Measurements from ENCODE around the gene IL3.
A peak's percentile ranks its signal among the peaks of the same experiment; 100 is the strongest.

The IL3 gene

DNA sequence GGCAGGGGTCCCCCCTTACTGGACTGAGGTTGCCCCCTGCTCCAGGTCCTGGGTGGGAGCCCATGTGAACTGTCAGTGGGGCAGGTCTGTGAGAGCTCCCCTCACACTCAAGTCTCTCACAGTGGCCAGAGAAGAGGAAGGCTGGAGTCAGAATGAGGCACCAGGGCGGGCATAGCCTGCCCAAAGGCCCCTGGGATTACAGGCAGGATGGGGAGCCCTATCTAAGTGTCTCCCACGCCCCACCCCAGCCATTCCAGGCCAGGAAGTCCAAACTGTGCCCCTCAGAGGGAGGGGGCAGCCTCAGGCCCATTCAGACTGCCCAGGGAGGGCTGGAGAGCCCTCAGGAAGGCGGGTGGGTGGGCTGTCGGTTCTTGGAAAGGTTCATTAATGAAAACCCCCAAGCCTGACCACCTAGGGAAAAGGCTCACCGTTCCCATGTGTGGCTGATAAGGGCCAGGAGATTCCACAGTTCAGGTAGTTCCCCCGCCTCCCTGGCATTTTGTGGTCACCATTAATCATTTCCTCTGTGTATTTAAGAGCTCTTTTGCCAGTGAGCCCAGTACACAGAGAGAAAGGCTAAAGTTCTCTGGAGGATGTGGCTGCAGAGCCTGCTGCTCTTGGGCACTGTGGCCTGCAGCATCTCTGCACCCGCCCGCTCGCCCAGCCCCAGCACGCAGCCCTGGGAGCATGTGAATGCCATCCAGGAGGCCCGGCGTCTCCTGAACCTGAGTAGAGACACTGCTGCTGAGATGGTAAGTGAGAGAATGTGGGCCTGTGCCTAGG is 13.0 kb downstream of the IL3 start, which contains the start of gene CSF2:
CSF2 (plus strand) TSS at position 559 of the 783 bp plus-strand sequence; CDS start at position 594, 35 bp downstream.
- DNase-seq (ENCODE audit: low read depth): peak; percentile 42

DNA sequence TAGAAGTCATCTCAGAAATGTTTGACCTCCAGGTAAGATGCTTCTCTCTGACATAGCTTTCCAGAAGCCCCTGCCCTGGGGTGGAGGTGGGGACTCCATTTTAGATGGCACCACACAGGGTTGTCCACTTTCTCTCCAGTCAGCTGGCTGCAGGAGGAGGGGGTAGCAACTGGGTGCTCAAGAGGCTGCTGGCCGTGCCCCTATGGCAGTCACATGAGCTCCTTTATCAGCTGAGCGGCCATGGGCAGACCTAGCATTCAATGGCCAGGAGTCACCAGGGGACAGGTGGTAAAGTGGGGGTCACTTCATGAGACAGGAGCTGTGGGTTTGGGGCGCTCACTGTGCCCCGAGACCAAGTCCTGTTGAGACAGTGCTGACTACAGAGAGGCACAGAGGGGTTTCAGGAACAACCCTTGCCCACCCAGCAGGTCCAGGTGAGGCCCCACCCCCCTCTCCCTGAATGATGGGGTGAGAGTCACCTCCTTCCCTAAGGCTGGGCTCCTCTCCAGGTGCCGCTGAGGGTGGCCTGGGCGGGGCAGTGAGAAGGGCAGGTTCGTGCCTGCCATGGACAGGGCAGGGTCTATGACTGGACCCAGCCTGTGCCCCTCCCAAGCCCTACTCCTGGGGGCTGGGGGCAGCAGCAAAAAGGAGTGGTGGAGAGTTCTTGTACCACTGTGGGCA is 13.8 kb downstream of the IL3 start:
- DNase-seq (ENCODE audit: low read depth): no peak

DNA sequence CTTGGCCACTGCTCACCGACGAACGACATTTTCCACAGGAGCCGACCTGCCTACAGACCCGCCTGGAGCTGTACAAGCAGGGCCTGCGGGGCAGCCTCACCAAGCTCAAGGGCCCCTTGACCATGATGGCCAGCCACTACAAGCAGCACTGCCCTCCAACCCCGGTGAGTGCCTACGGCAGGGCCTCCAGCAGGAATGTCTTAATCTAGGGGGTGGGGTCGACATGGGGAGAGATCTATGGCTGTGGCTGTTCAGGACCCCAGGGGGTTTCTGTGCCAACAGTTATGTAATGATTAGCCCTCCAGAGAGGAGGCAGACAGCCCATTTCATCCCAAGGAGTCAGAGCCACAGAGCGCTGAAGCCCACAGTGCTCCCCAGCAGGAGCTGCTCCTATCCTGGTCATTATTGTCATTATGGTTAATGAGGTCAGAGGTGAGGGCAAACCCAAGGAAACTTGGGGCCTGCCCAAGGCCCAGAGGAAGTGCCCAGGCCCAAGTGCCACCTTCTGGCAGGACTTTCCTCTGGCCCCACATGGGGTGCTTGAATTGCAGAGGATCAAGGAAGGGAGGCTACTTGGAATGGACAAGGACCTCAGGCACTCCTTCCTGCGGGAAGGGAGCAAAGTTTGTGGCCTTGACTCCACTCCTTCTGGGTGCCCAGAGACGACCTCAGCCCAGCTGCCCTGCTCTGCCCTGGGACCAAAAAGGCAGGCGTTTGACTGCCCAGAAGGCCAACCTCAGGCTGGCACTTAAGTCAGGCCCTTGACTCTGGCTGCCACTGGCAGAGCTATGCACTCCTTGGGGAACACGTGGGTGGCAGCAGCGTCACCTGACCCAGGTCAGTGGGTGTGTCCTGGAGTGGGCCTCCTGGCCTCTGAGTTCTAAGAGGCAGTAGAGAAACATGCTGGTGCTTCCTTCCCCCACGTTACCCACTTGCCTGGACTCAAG is 14.6 kb downstream of the IL3 start:
- DNase-seq (ENCODE audit: low read depth): no peak

DNA sequence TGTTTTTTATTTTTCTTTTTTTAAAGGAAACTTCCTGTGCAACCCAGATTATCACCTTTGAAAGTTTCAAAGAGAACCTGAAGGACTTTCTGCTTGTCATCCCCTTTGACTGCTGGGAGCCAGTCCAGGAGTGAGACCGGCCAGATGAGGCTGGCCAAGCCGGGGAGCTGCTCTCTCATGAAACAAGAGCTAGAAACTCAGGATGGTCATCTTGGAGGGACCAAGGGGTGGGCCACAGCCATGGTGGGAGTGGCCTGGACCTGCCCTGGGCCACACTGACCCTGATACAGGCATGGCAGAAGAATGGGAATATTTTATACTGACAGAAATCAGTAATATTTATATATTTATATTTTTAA is 15.2 kb downstream of the IL3 start:
- no peak for DNase-seq (ENCODE audit: low read depth)

DNA sequence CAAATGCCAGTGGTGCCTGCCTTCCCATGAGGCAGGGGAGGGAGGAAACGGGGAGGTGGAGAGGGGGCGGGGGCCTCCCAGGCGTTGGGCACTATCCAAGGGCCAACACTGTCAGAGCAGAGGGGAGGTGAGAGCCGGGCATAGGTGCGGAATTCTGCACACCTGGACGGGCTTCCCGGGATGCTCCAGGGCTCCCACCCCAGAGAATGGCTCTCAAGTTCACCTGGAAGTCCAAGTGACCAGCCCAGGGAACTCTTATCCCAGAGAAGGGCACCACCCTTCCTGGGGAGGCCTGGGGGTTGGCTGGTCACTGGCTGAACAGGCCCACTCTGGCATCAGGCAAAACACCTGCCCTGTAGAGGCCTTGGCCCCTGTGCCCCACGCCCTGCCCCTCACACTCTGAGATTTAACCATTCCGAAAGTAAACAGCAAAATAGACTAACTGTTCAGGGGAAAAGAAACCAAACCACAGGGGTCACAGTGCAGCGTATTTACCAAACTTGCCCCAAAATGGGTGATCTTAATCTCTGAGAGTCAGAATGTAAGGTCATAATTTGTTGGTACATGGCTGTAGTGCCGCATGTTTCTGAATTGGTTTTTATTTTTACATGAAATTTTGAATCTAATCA is 15.9 kb downstream of the IL3 start:
- no peak for DNase-seq (ENCODE audit: low read depth)

DNA sequence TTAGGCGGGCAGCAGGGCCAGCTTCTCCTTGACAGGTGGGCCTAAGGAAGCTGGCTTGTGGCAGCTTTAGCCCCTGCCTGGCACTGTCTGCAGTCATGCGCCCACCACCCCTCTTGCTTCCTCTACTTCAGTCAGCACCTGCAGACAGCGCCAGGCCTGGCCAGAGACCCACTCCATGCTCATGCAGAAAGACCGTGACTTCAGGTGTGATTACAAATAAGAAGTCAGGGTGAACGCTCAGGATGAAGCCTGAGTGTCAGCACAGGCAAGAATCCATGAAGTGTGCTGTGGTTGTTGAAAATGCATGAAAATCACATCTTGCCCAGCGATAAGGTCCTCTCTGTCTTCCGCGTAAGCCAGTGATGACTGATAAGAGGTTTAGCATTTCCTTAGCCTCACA is 16.5 kb downstream of the IL3 start:
- DNase-seq (ENCODE audit: low read depth): no peak

DNA sequence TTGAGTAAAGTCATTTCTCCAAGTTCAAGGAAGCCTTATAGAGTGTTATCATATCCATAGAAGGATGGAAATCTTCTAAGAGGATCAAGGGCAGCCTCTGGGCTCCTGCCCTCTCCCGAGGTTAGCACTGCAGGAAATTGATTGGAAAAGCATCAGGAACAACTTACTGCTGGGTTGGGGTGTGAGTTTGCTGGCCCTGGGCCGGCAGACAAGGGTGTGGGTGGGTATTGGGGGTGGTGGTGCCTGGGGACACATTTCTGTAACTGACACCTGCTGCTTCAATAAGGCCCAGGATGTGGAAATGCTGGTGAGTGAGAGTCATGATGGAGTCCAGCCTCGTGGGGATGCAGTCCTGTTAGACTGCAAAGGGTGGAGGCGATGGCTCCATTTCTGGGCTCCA is 18.6 kb downstream of the IL3 start:
- DNase-seq (ENCODE audit: low read depth): no peak

DNA sequence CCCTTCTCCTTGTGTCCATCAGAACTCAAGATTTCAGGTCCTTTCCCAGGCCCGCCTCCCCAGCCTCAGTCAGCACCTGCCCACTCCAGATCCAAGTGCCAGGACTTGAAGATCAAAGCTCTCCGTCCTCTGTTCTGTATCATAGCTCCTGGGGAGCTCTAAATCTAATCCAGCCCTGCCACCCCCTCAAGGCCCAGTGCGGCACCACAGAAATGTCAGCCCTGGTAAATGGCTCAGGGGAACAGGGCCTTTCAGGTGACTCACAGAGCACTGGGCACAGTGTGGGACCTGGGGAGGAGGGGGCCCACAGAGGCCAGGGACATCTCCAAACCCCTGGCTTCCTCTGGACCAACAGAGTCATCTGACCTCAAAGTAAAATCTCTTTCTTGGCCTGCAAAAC is 19.2 kb downstream of the IL3 start:
- DNase-seq (ENCODE audit: low read depth): no peak

DNA sequence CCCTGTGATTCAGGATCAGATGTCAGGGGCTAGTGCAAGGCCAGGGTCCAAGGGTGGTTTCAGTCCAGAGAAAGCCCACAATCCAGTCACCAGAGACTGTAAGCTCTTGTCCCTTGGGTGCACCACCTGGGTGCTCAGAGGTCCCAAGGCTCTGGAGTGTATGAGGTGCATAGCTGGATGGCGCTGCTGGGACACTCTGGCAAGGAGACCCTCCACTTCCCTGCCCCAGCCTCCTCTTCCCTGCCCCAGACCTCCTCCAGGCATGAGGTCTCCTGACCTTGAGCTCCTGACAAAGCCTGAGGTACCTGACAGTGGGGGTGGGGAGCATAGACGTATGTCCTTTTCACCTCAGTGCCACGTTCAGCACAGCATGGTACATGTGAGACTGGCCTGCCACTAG is 20.1 kb downstream of the IL3 start:
- no peak for DNase-seq (ENCODE audit: low read depth)

DNA sequence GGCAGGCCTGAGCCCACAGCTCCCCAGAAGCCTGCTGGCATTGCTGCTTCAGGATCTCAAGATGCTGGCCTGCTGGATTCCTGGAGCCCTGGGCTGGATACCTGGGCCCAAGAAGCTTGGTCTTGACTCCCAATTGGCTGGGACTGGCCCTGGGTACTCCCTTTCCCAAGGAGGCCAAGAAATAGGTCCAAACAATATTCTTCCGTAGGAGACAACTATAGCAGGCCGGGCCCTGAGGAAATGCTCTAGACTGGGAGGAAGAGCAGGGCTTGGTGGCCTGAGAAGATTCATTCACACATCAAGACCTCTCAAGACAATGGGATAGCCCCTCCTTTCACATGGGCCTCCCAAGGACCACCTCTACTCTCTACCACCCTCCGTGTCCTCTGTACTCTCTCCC is 21.0 kb downstream of the IL3 start:
- DNase-seq (ENCODE audit: low read depth): no peak

DNA sequence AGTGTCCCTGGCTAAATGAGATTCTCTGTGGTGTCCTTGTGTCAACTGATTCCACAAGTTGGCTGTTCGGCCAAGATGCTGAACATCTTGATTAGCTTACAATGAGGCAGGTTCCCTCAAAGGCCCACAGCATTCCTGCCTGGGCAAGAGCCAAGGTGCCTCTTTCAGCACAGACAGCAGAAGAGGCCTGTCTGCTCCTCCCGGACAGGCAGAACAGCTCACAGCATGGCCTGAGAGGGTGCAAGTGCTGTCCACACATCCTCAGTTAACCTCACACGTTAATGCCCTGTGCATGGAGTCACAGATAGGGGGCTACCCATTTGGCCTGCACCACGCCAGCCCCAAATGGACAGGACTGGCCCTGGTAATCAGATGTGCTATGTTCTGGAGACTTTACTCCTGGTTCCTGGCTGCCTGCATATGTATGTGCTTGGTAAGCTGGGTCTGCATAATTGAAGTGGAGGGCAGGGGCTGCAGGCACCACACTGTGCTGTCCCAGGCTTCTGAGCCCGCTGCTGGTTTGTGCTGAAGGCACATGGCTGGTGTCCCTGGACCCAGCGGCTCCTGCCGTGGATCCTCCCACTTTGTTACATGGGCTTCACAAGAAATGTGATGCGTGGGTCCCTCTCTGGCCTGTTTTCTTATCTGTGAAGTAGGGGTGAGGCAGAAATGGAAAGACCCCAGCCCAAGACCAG is 22.0 kb downstream of the IL3 start:
- no peak for DNase-seq (ENCODE audit: low read depth)

DNA sequence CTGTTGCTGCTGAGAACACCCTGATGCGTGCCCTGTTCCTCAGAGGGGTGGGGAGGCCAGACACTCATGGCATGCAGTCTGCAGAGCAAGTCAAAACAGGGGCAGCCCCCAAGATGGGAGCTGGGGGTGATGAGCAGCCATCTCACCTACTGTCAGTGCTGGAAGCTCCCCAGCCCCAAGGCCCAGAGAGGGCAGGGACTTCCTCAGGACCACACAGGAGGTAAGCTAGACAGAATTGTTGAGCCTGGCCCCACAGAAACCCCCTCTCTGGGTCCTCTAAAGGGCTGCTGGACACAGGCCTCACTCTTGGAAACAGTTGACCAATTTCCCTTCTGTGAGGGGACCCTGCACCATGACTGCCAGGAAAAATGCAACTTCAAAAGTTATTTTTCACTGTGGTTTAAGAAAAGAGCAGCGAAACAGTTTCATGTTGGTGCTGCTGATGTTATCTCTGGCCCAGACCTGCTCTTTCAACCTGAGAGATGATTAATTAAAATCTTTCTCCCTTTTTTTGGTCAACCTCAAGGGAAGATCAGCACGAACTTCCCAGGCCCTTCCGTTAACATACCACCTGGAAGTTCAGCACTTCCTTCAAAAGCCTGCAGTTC is 22.7 kb downstream of the IL3 start:
- DNase-seq (ENCODE audit: low read depth): no peak

DNA sequence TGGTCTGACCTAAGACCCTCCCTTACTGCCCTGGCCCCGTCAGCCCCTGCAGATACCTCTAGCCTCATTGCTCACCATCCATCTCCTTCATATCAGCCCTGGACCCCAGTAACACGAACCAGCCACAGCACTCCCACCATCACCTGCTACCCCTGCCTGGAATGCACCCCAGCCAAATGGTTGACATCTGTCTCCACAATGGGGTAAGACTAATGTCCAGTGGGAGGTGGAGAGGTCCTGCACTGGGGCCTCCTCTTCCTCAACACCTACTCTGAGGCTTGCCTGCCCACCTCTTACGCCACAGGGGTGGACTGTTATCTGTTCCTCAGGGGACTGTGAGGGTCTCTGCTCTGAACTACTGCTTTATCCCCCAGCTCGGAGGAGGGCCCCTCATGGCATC is 25.2 kb downstream of the IL3 start:
- DNase-seq (ENCODE audit: low read depth): no peak

DNA sequence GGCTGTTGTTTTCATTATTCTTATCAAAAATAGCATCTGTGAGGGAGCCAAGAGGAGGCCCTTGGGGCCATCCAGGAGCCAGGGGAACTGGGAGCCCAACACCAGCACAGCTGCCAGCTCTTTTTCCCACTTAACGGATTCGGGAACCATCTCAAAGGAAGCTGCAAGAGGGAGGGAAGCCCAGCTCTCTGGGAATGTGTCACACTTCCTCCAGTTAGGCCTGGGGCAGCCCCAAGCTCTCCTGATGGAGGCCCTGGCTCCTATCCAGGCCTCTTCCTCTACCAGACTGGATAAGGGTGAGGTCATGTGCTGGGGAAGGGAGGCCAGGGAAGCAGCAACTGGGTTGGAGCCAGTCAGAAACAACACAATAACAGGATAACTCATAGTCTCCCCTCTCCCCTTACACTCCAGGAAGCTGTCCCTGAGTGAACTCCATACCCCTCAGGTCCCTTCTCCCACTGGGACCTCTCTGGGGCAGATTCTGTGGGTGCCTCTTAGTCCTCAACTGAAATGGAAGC is 25.9 kb downstream of the IL3 start:
- peak; percentile 92 for DNase-seq (ENCODE audit: low read depth)

DNA sequence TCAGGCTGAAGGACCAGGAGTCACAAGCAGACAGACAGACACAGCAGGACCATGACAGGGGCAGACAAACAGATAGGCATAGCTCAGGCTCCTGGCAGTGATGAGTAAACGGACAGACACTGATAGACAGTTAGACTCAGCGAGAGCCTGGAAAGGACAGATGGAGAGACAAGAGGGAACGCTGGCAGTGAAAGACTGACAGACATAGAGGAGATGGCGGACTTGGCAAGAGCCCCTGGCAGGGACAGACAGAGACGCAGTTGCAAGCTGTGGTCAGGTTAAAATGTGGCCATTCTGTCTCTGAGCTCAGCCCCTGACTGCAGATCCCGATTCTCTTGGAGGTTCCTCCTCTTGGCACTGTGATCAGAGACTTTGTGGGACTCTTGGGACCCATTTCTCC is 26.7 kb downstream of the IL3 start:
- DNase-seq (ENCODE audit: low read depth): no peak

DNA sequence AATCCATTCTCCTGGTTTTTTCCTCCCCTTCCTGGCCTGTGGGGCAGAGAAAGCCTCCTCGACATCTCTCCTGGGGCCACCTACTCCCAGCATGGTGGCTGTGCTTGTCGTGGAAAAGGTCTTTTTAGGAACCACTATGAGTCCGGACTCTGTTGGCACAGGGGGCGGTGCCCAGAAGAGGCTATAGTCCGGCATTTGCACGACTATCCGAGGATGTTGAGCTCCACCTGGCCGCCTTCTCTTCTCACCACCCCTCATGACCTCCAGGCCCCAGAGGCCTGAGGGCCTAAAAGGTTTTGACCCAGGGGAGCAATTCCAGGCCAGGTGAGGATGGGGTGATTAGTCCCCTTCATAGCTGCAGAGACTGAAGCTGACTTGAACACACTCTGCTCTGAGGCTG is 27.2 kb downstream of the IL3 start:
- no peak for DNase-seq (ENCODE audit: low read depth)

DNA sequence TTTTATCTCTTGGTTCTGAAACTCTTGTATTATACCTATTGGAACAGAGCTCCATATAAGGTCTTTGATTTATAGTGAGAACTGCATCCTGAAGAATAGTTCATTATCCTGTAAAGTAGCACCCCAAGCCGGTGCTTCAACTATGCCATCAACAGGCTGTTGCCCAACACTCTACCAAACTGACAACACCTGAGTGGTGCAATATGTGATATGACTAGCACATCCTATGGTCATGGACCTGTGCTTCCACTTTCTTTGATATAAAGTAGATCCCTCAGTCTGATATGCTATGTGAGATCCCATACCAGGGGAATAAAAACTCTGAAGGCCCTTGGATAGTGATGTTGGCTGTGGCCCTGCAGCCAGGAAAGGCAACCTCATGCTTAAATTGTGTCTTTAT is 28.9 kb downstream of the IL3 start:
- DNase-seq (ENCODE audit: low read depth): no peak

DNA sequence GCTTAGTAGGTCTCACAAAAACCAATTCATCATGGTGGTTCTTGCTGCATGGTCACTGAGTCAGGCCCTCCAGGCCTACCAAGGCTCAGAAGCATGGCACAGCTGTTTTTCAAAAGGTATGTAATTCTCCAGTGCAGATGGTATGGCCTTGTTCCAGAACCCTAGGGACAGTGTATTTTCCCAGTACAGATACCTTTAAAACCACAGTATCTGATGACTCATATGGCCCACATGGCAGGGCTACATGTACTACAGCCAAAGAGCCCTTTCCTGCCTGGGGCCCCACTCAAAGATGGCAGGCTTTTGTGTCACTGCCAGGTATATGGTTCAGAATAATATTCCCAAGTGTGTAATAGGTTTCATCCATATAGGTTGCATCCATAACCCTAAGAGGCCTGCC is 29.7 kb downstream of the IL3 start:
- peak; percentile 95 for DNase-seq (ENCODE audit: low read depth)

DNA sequence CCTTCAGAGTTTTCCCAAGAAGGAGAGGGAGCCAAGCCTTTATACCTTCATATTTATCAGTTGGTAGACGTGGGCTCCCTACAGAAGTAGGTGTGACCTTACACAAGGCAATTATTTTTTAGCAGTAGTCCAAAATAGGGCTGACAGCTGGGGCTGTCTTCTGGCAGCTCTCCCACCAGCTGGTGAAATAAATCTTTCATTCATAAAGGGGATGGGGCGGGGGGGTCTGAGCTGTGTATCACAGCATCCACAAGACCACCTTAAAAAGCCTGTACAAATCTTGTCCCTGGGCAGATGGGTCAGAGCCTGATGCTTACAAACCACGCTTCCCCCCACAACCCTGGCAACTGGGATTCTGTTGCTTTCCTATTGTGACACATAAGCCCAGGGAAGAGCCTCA is 32.8 kb downstream of the IL3 start:
- DNase-seq (ENCODE audit: low read depth): no peak

DNA sequence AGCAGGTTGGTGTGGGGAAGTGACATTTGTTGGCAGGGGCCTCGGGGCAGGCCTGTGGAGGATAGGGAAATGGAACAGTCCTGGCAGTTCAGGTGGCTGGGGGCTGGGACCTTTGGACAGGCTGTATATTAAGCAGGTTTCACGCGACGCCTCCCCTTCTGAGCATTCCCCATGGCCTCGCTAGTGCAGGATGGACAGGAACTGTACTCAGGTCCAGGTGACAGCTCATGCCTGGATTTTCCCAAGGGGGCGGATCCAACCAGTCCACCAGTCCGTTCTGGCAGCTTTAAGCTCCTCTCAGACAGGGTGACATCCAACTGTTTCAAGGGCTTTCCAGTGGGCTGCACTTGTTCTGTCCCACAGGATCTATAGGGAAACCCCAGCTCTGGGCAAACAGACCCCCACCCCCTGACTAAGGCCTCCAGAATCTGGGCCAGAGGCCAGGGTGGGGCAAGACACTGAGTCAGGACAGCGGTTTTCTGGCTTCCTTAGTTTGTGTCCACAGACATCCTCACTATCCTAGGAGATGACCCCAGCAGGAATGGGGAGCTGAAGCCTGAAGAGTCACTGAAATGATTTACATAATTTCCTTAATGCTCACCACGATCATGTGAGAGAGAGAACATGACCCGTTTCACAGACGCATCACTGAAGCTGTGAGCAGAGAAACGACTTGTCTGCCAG is 34.1 kb downstream of the IL3 start:
- DNase-seq (ENCODE audit: low read depth): peak; percentile 98

DNA sequence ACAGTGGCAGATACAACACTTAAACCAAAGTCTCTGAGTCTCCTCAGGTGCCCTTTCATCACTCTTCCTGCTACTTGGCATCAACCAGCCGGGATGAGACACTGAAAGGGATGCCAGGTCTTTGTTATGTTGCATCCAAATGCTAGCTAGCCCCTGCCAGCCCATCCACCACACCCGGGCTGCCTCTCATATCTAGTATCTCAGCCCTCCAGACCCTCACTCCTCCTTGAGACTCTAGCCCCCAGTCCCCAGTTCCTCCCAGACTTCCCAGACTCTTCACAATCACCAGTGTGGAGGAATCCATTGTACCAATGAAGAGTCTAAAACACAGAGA is 34.6 kb downstream of the IL3 start:
- DNase-seq (ENCODE audit: low read depth): no peak

All from HS-5 (cell line).